ENCODE measurements around the gene ISYNA1.

DNA sequence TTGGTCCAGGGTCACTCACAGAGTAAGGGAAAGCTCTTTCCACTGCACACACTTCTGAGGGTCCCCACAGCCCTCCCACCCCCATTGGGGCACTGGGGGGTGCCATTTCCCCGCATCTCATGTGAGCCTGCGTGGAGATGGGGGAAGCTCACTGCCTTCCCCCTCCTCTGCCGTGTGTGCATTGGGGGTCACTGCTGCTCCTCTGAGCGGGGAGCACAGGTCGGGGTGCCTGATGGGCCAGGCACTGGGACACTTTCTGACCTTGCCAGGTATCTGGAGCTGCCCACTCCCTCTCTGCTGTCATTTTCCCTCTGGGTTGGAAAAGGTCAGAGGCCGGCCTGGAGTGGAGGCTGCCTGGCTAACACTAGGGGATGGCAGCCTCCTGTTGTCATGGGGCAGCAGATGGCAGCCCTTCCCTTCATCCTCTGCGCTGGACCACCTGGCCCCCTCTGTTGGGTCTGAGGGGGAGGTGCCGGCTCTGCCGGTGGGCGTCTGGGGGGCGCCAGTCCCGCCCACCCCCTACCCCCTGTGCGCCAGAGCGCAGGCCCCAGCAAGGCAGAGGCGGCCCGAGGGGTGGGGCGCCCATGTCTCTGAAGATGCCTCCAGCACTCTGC lies 9.7 kb downstream of the ISYNA1 start:
- TF ChIP-seq KDM5A (IDR thresholded peaks at IDR 0.05) (no peak), POLR2AphosphoS2 (conservative IDR thresholded peaks at IDR 0.05; ENCODE audit: low read length) (no peak), KDM1A (IDR thresholded peaks at IDR 0.05; ENCODE audit: low read depth) (no peak), RFX5 (IDR thresholded peaks at IDR 0.05) (no peak), EHMT2 (IDR thresholded peaks at IDR 0.05; ENCODE audit: low read depth) (no peak), CHD2 (IDR thresholded peaks at IDR 0.05; ENCODE audit: low read length, partially characterized antibody) (no peak), EP300 (IDR thresholded peaks at IDR 0.05) (no peak)
- TF ChIP-seq, protein P1, sequence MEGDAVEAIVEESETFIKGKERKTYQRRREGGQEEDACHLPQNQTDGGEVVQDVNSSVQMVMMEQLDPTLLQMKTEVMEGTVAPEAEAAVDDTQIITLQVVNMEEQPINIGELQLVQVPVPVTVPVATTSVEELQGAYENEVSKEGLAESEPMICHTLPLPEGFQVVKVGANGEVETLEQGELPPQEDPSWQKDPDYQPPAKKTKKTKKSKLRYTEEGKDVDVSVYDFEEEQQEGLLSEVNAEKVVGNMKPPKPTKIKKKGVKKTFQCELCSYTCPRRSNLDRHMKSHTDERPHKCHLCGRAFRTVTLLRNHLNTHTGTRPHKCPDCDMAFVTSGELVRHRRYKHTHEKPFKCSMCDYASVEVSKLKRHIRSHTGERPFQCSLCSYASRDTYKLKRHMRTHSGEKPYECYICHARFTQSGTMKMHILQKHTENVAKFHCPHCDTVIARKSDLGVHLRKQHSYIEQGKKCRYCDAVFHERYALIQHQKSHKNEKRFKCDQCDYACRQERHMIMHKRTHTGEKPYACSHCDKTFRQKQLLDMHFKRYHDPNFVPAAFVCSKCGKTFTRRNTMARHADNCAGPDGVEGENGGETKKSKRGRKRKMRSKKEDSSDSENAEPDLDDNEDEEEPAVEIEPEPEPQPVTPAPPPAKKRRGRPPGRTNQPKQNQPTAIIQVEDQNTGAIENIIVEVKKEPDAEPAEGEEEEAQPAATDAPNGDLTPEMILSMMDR (IDR thresholded peaks at IDR 0.05), result no peak
